Loucy (cell line): ENCODE results near the gene PTPRB.

Experiments used
- H2AFZ ChIP-seq: fragments of 200-600 bp; sonication (generic); 2 replicates; pipeline ENCODE4 v1.6.0; 2016; ENCODE audit warnings: antibody characterized with exemption, mild to moderate bottlenecking, low read length, moderate library complexity
- H3F3A ChIP-seq: fragments of 200-600 bp; 2 replicates; pipeline ENCODE4 v1.6.0; 2016; ENCODE audit warnings: antibody characterized with exemption, low read depth, mild to moderate bottlenecking
- H3K27me3 ChIP-seq: fragments of 200-600 bp; sonication (generic); 2 replicates; pipeline ENCODE4 v1.6.1; 2014; ENCODE audit warnings: low read length, mild to moderate bottlenecking; ENCODE audit not compliant: insufficient read depth, poor library complexity, severe bottlenecking
- H3K36me3 ChIP-seq: fragments of 200-600 bp; sonication (generic); 2 replicates; pipeline ENCODE4 v1.6.1; 2016; ENCODE audit warnings: low read length; ENCODE audit not compliant: insufficient read depth
- H3K4me1 ChIP-seq: fragments of 200-600 bp; sonication (generic); 2 replicates; pipeline ENCODE4 v1.5.1; 2014; ENCODE audit warnings: low read length, mild to moderate bottlenecking; ENCODE audit not compliant: insufficient read depth, poor library complexity, severe bottlenecking
- H3K4me2 ChIP-seq: fragments of 200-600 bp; sonication (generic); 2 replicates; pipeline ENCODE4 v1.6.0; 2014; ENCODE audit warnings: antibody characterized with exemption, low read length, low read depth, mild to moderate bottlenecking; ENCODE audit not compliant: poor library complexity, severe bottlenecking
- H3K4me3 ChIP-seq: fragments of 200-600 bp; sonication (generic); 2 replicates; pipeline ENCODE4 v1.5.1; 2014; ENCODE audit warnings: low read length, mild to moderate bottlenecking, mixed read lengths; ENCODE audit not compliant: poor library complexity, severe bottlenecking
- H3K79me2 ChIP-seq: fragments of 200-600 bp; sonication (generic); 2 replicates; pipeline ENCODE4 v1.6.1; 2014; ENCODE audit warnings: low read length; ENCODE audit not compliant: insufficient read depth
- H3K9ac ChIP-seq: fragments of 200-600 bp; sonication (generic); 2 replicates; pipeline ENCODE4 v1.6.0; 2014; ENCODE audit warnings: mild to moderate bottlenecking, low read depth, low read length, moderate library complexity; ENCODE audit not compliant: poor library complexity, severe bottlenecking
- H3K9me2 ChIP-seq: fragments of 200-600 bp; sonication (generic); replicated peaks from 2 replicates; pipeline ENCODE4 v1.6.1; 2016; ENCODE audit warnings: low read depth, low read length, mixed read lengths
- H3K9me3 ChIP-seq: fragments of 200-600 bp; sonication (generic); 2 replicates; pipeline ENCODE4 v1.6.1; 2014; ENCODE audit warnings: mild to moderate bottlenecking, antibody characterized with exemption, low read length, low read depth; ENCODE audit not compliant: insufficient read depth
- H4K20me1 ChIP-seq: fragments of 200-600 bp; sonication (generic); 2 replicates; pipeline ENCODE4 v1.6.0; 2014; ENCODE audit warnings: antibody characterized with exemption, low read length, mild to moderate bottlenecking; ENCODE audit not compliant: insufficient read depth, poor library complexity, severe bottlenecking
- CTCF ChIP-seq: fragments of 200-600 bp; sonication (generic); conservative IDR thresholded peaks from 2 replicates; pipeline ENCODE4 v1.5.1; 2014; ENCODE audit warnings: mild to moderate bottlenecking, antibody characterized with exemption, low read length
- EZH2phosphoT487 ChIP-seq: fragments of 200-600 bp; IDR thresholded peaks from 2 replicates; pipeline ENCODE4 v1.6.1; 2018; ENCODE audit warnings: antibody characterized with exemption, mild to moderate bottlenecking, moderate library complexity, borderline replicate concordance

PTPRB gene

GRCh38 chr12:70608184-70608583 lies 29.0 kb downstream of the PTPRB start:
- Histone ChIP-seq H3K9me3 (no peaks in the 10 kb centered on the region), H3K36me3 (no peaks in the 10 kb centered on the region), H3F3A (no peaks in the 10 kb centered on the region), H3K79me2 (no peaks in the 10 kb centered on the region), H3K4me3 (no peak overlapping the region), H3K4me1 (no peaks in the 10 kb centered on the region), H3K9me2 (no peaks in the 10 kb centered on the region), H3K9ac (no peak overlapping the region), H4K20me1 (no peaks in the 10 kb centered on the region), H2AFZ (no peak overlapping the region), H3K4me2 (no peak overlapping the region), H3K27me3 (no peaks in the 10 kb centered on the region)
- TF ChIP-seq CTCF (no peak), EZH2phosphoT487 (no peak)

GRCh38 chr12:70607107-70607506 lies 30.1 kb downstream of the PTPRB start:
- Histone ChIP-seq H3K9me3 (no peaks in the 10 kb centered on the region), H3F3A (no peaks in the 10 kb centered on the region), H3K27me3 (no peaks in the 10 kb centered on the region), H3K79me2 (no peaks in the 10 kb centered on the region), H3K9me2 (no peaks in the 10 kb centered on the region), H4K20me1 (no peaks in the 10 kb centered on the region), H2AFZ (no peak overlapping the region), H3K4me1 (no peaks in the 10 kb centered on the region), H3K4me2 (no peak overlapping the region), H3K36me3 (no peaks in the 10 kb centered on the region), H3K9ac (no peak overlapping the region), H3K4me3 (no peak overlapping the region)
- TF ChIP-seq EZH2phosphoT487 = no peak
- no peak for TF ChIP-seq CTCF

- H4K20me1 ChIP-seq = no peaks in the 10 kb centered on the region
- no peaks in the 10 kb centered on the region for H3K4me1 ChIP-seq
- H3F3A ChIP-seq = no peaks in the 10 kb centered on the region
- H2AFZ ChIP-seq = no peak overlapping the region
- TF ChIP-seq CTCF = no peak
- no peak for TF ChIP-seq EZH2phosphoT487
- H3K36me3 ChIP-seq = no peaks in the 10 kb centered on the region
- H3K4me2 ChIP-seq = no peak overlapping the region
- no peaks in the 10 kb centered on the region for H3K27me3 ChIP-seq
- no peaks in the 10 kb centered on the region for H3K79me2 ChIP-seq
- H3K9me2 ChIP-seq = no peaks in the 10 kb centered on the region
- no peak overlapping the region for H3K4me3 ChIP-seq
- H3K9ac ChIP-seq = no peak overlapping the region
- H3K9me3 ChIP-seq = no peaks in the 10 kb centered on the region
Measured at GRCh38 chr12:70605976-70606375, 31.3 kb downstream of the PTPRB start.
